ENCODE data around the gene EHBP1.

Gene EHBP1

GRCh38 chr2:62822549-62822948, 117.0 kb downstream of the EHBP1 start:
- DNase-seq (ENCODE audit: low read depth), result no peak

- no peak for DNase-seq (ENCODE audit: low read depth)
Measured at GRCh38 chr2:62824388-62824787, 118.9 kb downstream of the EHBP1 start.

GRCh38 chr2:62826141-62826540, 120.6 kb downstream of the EHBP1 start:
- DNase-seq (ENCODE audit: low read depth), result no peak

GRCh38 chr2:62826953-62827675, 121.6 kb downstream of the EHBP1 start:
- DNase-seq (ENCODE audit: low read depth), result no peak

GRCh38 chr2:62831729-62832128, 126.2 kb downstream of the EHBP1 start:
- no peak for DNase-seq (ENCODE audit: low read depth)

GRCh38 chr2:62844311-62845090, 139.0 kb downstream of the EHBP1 start:
- DNase-seq (ENCODE audit: low read depth), result no peak

GRCh38 chr2:62845256-62845655, 139.7 kb downstream of the EHBP1 start:
- no peak for DNase-seq (ENCODE audit: low read depth)

GRCh38 chr2:62852254-62852653, 146.7 kb downstream of the EHBP1 start:
- DNase-seq (ENCODE audit: low read depth), result no peak

GRCh38 chr2:62854600-62855514, 149.3 kb downstream of the EHBP1 start:
- DNase-seq (ENCODE audit: low read depth), result no peak

- DNase-seq (ENCODE audit: low read depth), result no peak
Measured at GRCh38 chr2:62856228-62857040, 150.9 kb downstream of the EHBP1 start.

GRCh38 chr2:62857139-62857931, 151.8 kb downstream of the EHBP1 start:
- no peak for DNase-seq (ENCODE audit: low read depth)

- no peak for DNase-seq (ENCODE audit: low read depth)
Measured at GRCh38 chr2:62858231-62858832, 152.8 kb downstream of the EHBP1 start.

- DNase-seq (ENCODE audit: low read depth), result no peak
Measured at GRCh38 chr2:62868947-62869346, 163.4 kb downstream of the EHBP1 start.

GRCh38 chr2:62870966-62871365, 165.5 kb downstream of the EHBP1 start:
- DNase-seq (ENCODE audit: low read depth), result no peak

GRCh38 chr2:62871506-62871905, 166.0 kb downstream of the EHBP1 start:
- DNase-seq (ENCODE audit: low read depth), result no peak

- no peak for DNase-seq (ENCODE audit: low read depth)
Measured at GRCh38 chr2:62873603-62874002, 168.1 kb downstream of the EHBP1 start.

GRCh38 chr2:62874881-62875383, 169.4 kb downstream of the EHBP1 start:
- no peak for DNase-seq (ENCODE audit: low read depth)

GRCh38 chr2:62881162-62881795, 175.8 kb downstream of the EHBP1 start:
- no peak for DNase-seq (ENCODE audit: low read depth)

GRCh38 chr2:62883629-62884028, 178.1 kb downstream of the EHBP1 start:
- DNase-seq (ENCODE audit: low read depth), result no peak

- no peak for DNase-seq (ENCODE audit: low read depth)
Measured at GRCh38 chr2:62884086-62884485, 178.6 kb downstream of the EHBP1 start.
